Duodenal mucosa (tissue), 2 donors: Measurements from ENCODE around the gene GLRX3.
A peak's percentile ranks its signal among the peaks of the same experiment; 100 is the strongest.
"Not testable (repeated sequence)": the region's sequence is repeated elsewhere in the genome, so short reads cannot be mapped to it uniquely, and the experiment has no call there.

Source experiments
- H3K27ac ChIP-seq: one replicate; pipeline ENCODE4 v1.7.0; 2013; ENCODE audit warnings: low read depth, low read length
- H3K27me3 ChIP-seq, 2 donors: one replicate each; pipeline ENCODE4 v1.7.0; 2013; ENCODE audit warnings: low read length in 2 of 2, control low read depth in 1 of 2; ENCODE audit not compliant: insufficient read depth in 2 of 2, control insufficient read depth in 1 of 2
- H3K36me3 ChIP-seq, 2 donors: one replicate each; pipeline ENCODE4 v1.7.0; 2013; ENCODE audit warnings: low read length in 2 of 2, control low read depth in 1 of 2; ENCODE audit not compliant: insufficient read depth in 2 of 2, control insufficient read depth in 1 of 2
- H3K4me1 ChIP-seq, 2 donors: one replicate each; pipeline ENCODE4 v1.7.0; 2013; ENCODE audit warnings: low read length in 2 of 2, control low read depth in 1 of 2; ENCODE audit not compliant: insufficient read depth in 2 of 2, control insufficient read depth in 1 of 2
- H3K4me3 ChIP-seq, 2 donors: one replicate each; pipeline ENCODE4 v1.7.0; 2013; ENCODE audit warnings: low read length in 2 of 2, low read depth in 1 of 2
- H3K9ac ChIP-seq, 2 donors: one replicate each; pipeline ENCODE4 v1.7.0; 2013; ENCODE audit warnings: low read length in 2 of 2, low read depth in 1 of 2
- H3K9me3 ChIP-seq, 2 donors: one replicate each; pipeline ENCODE4 v1.7.0; 2013; ENCODE audit warnings: low read length in 2 of 2, control low read depth in 1 of 2; ENCODE audit not compliant: control insufficient read depth in 1 of 2

GLRX3 gene

GRCh38 chr10:130111852-130112180 is 24.4 kb upstream of the GLRX3 start:
- Histone ChIP-seq H3K27me3 (no peaks in the 10 kb centered on the region), H3K36me3 (no peaks in the 10 kb centered on the region), H3K4me3 (peak overlapping the region; percentile 96 to 99), H3K27ac (no peak overlapping the region), H3K4me1 (peaks cover 12 to 23% of the 10 kb centered on the region in 2 donors), H3K9me3 (no peaks in the 10 kb centered on the region), H3K9ac (peak overlapping the region; percentile 91 to 96)

- Histone ChIP-seq H3K27me3 (no peaks in the 10 kb centered on the region), H3K27ac (no peak overlapping the region), H3K4me3 (no peak overlapping the region), H3K9ac (no peak overlapping the region), H3K36me3 (no peaks in the 10 kb centered on the region), H3K9me3 (peaks cover 0 to 5% of the 10 kb centered on the region in 2 donors), H3K4me1 (peaks cover 12 to 23% of the 10 kb centered on the region in 2 donors)
Measured at GRCh38 chr10:130112821-130113220, 23.4 kb upstream of the GLRX3 start.

DNA sequence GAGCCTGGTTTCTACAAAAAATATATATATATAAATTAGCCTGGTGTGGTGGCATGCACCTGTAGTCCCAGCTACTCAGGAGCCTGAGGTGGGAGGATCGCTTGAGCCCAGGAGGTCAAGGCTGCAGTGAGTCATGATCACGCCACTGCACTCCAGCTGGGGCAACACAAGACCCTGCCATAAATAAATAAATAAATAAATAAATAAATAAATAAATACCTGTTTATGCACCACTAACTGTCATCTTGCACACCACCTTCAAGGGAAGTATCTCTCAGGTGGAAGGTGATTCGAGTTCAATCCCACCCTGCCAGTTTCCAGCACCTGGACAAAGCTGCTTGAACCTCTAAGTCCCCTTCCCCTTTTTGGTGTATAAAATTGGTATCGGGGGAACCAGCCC is 19.2 kb upstream of the GLRX3 start:
- H3K27me3 ChIP-seq, H3K4me1 ChIP-seq, H3K27ac ChIP-seq, H3K9me3 ChIP-seq, H3K9ac ChIP-seq, H3K36me3 ChIP-seq, H3K4me3 ChIP-seq: not testable (repeated sequence)

DNA sequence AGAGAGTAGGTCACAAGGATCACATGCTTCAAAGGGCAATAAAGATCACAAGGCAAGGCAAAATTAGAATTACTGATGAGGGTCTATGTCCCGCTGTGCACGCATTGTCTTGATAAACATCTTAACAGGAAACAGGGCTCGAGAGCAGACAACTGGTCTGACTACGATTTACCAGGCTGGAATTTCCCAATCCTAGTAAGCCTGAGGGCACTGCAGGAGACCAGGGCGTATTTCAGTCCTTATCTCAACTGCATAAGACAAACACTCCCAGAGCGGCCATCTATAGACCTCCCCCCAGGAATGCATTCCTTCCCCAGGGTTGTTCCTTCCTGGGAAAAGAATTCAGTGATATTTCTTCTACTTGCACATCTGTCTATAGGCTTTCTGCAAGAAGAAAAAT is 18.7 kb upstream of the GLRX3 start:
- H3K36me3 ChIP-seq, H3K4me1 ChIP-seq, H3K9me3 ChIP-seq, H3K9ac ChIP-seq, H3K27me3 ChIP-seq, H3K4me3 ChIP-seq, H3K27ac ChIP-seq: not testable (repeated sequence)

DNA sequence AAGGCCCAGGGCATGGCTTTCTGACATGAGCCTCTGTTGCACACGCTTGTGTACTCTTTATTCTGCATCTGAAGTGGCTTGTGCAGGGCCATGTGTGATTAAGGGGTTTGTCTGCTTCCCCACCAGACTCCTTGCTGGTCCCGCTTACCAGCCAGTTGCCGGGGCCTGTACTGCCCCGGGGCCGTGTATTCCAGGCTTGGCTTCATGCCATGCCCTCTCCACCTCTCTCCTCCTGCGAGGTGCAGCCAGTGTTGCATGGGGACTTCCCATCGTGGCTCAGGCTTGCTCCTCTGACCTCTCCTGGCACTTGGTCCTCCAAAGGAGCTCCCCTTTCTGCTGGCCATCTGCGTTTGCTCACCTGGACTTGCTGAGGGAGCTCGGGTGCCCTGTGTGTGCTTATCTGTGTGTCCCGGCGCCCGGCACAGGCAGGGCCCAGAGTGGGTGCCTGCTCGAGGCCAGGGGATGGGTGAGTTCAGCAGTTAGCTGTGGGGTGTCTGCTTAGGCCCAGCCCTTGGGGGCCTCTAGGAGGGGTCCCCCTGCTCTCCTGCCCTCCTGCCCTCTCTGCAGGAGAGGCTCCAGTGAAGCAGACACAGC is 14.6 kb upstream of the GLRX3 start:
- H3K27me3 ChIP-seq, result peaks cover 0 to 3% of the 10 kb centered on the region in 2 donors
- H3K4me1 ChIP-seq, result no peaks in the 10 kb centered on the region
- no peak overlapping the region for H3K27ac ChIP-seq
- no peak overlapping the region for H3K9ac ChIP-seq
- no peak overlapping the region for H3K4me3 ChIP-seq
- peaks cover 0 to 5% of the 10 kb centered on the region in 2 donors for H3K9me3 ChIP-seq
- H3K36me3 ChIP-seq, result no peaks in the 10 kb centered on the region

- no peak overlapping the region for H3K4me3 ChIP-seq
- H3K36me3 ChIP-seq, result no peaks in the 10 kb centered on the region
- no peak overlapping the region for H3K9ac ChIP-seq
- peaks cover 2 to 26% of the 10 kb centered on the region in 2 donors for H3K27me3 ChIP-seq
- no peaks in the 10 kb centered on the region for H3K4me1 ChIP-seq
- H3K27ac ChIP-seq, result no peak overlapping the region
- no peaks in the 10 kb centered on the region for H3K9me3 ChIP-seq
Measured at GRCh38 chr10:130127364-130128061, 8.7 kb upstream of the GLRX3 start.

DNA sequence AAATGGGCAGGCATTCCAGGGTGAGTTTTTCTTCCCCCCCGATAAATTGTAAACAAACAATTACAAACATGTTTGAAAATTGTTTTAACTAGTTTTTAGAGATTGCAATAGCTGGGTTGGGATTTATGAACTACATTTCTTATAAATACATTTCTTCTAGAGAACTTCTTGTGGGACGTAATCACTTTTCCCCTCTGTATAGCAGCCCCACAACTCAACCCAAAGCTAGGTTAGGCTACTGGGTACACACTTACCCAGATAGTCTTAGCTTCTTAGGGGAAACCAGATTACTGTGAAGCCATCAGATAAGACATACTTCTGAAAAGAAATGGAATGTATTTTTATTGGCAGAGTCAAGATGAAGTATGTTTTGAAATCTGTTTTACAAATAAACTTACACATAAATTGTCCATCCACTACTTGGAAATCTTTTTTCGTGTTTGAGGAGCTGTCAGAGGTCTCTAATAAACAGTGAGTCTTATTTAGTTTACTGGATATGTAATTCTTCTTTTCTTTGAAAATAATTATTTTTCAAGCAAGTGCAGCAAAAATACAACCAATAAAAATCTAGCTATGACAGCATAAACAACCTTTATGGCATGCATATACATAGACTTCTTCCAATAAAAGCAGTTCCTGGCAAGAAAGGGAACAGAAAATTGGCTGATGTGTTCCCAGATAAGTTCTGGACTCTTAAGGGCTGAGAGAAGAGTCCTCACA is 8.0 kb upstream of the GLRX3 start:
- H3K36me3 ChIP-seq, result no peaks in the 10 kb centered on the region
- H3K4me3 ChIP-seq, result no peak overlapping the region
- H3K4me1 ChIP-seq, result no peaks in the 10 kb centered on the region
- no peak overlapping the region for H3K27ac ChIP-seq
- H3K9me3 ChIP-seq, result no peaks in the 10 kb centered on the region
- H3K9ac ChIP-seq, result no peak overlapping the region
- H3K27me3 ChIP-seq, result peaks cover 2 to 26% of the 10 kb centered on the region in 2 donors

- Histone ChIP-seq H3K36me3 (no peaks in the 10 kb centered on the region), H3K9ac (no peak overlapping the region), H3K4me1 (no peaks in the 10 kb centered on the region), H3K9me3 (no peaks in the 10 kb centered on the region), H3K27ac (no peak overlapping the region), H3K4me3 (no peak overlapping the region), H3K27me3 (peaks cover 2 to 26% of the 10 kb centered on the region in 2 donors)
Measured at GRCh38 chr10:130128922-130129321, 7.3 kb upstream of the GLRX3 start.

DNA sequence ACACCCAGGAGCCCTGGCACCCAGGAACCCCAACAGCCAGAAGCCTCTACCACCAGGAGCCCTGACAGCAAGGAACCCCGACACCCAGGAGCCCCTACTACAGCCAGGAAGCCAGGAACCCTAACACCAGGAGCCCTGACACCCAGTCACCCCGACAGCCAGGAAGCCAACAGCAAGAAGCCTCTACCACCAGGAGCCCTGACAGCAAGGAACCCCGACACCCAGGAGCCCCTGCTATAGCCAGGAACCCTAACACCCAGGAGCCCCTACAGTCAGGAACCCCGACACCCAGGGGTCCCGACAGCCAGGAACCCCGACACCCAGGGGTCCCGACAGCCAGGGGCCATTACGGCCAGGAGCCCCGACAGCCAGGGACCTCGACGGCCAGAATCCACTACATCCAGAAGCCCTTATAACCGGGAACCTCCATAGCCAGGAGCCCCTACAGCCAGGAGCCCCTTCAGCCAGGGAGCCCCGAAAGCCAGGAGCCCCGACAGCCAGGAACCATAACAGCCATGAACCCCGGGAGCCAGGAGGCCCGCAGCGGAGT is 440 bp upstream of the GLRX3 start:
- no peak overlapping the region for H3K27ac ChIP-seq
- H3K4me3 ChIP-seq, result peak overlapping the region; percentile 81 to 88
- no peaks in the 10 kb centered on the region for H3K9me3 ChIP-seq
- peaks cover 0 to under 1% of the 10 kb centered on the region in 2 donors for H3K27me3 ChIP-seq
- peak overlapping the region; percentile 53 to 82 for H3K9ac ChIP-seq
- H3K36me3 ChIP-seq, result peaks cover 0 to 4% of the 10 kb centered on the region in 2 donors
- peaks cover 10 to 26% of the 10 kb centered on the region in 2 donors for H3K4me1 ChIP-seq

- no peak overlapping the region for H3K27ac ChIP-seq
- H3K9ac ChIP-seq, result peak overlapping the region; percentile 53 to 82
- peak overlapping the region; percentile 81 to 88 for H3K4me3 ChIP-seq
- H3K27me3 ChIP-seq, result no peaks in the 10 kb centered on the region
- H3K36me3 ChIP-seq, result peaks cover 0 to 8% of the 10 kb centered on the region in 2 donors
- no peaks in the 10 kb centered on the region for H3K9me3 ChIP-seq
- H3K4me1 ChIP-seq, result peaks cover 20 to 31% of the 10 kb centered on the region in 2 donors
Measured at GRCh38 chr10:130137090-130137448, 878 bp downstream of the GLRX3 start.
